Nucleus accumbens (tissue), 56 donors: ENCODE results near the gene NFATC1.
"Not testable (repeated sequence)": the region's sequence is repeated elsewhere in the genome, so short reads cannot be mapped to it uniquely, and the experiment has no call there.

ENCODE experiments used
- DNase-seq, 56 donors: peaks; one replicate each; lab custom pipeline; 2025; lab: John Stamatoyannopoulos, UW

NFATC1 gene

GRCh38 chr18:79496978-79497637 is 101.4 kb downstream of the NFATC1 start:
- peak in 15 of 56 donors; percentile 14 to 63 (median 26) for DNase-seq

- no peak for DNase-seq
These were observed 101.9 kb downstream of the NFATC1 start for GRCh38 chr18:79497638-79498081.

GRCh38 chr18:79498662-79499061 is 102.9 kb downstream of the NFATC1 start:
- DNase-seq: no peak

- no peak for DNase-seq
These were observed 105.3 kb downstream of the NFATC1 start for GRCh38 chr18:79501006-79501405.

GRCh38 chr18:79502782-79503181 is 107.1 kb downstream of the NFATC1 start:
- no peak for DNase-seq

GRCh38 chr18:79503406-79503805 is 107.7 kb downstream of the NFATC1 start:
- DNase-seq: no peak

- no peak for DNase-seq
These were observed 108.3 kb downstream of the NFATC1 start for GRCh38 chr18:79504034-79504433.

GRCh38 chr18:79504495-79504894 is 108.8 kb downstream of the NFATC1 start:
- DNase-seq: not testable (repeated sequence)

- not testable (repeated sequence) for DNase-seq
These were observed 109.7 kb downstream of the NFATC1 start for GRCh38 chr18:79505465-79505864.

- DNase-seq: no peak
These were observed 110.7 kb downstream of the NFATC1 start for GRCh38 chr18:79506191-79507075.

- peak in 35 of 56 donors; percentile 18 to 81 (median 46) for DNase-seq
These were observed 111.4 kb downstream of the NFATC1 start for GRCh38 chr18:79507076-79507545.

- peak in 49 of 56 donors; percentile 15 to 83 (median 61) for DNase-seq
These were observed 112.1 kb downstream of the NFATC1 start for GRCh38 chr18:79507546-79508480.

- DNase-seq: no peak
These were observed 113.1 kb downstream of the NFATC1 start for GRCh38 chr18:79508565-79509535.

- peak in 1 of 56 donors; percentile 28 for DNase-seq
These were observed 113.8 kb downstream of the NFATC1 start for GRCh38 chr18:79509536-79509930.

- no peak for DNase-seq
These were observed 114.4 kb downstream of the NFATC1 start for GRCh38 chr18:79510046-79510685.

- no peak for DNase-seq
These were observed 115.1 kb downstream of the NFATC1 start for GRCh38 chr18:79510731-79511241.

- no peak for DNase-seq
These were observed 115.5 kb downstream of the NFATC1 start for GRCh38 chr18:79511271-79511670.

- DNase-seq: no peak
These were observed 116.1 kb downstream of the NFATC1 start for GRCh38 chr18:79511671-79512301.
